Measurements from ENCODE around the gene SOX15.

- no peak for TF ChIP-seq SIN3A (IDR thresholded peaks at IDR 0.05; ENCODE audit: borderline replicate concordance, insufficient read depth, low read length)
- TF ChIP-seq POLR2AphosphoS5 (IDR thresholded peaks at IDR 0.05; ENCODE audit: low read depth, low read length): no peak
These were observed 14.4 kb downstream of the SOX15 start for GRCh38 chr17:7575481-7575883.

Measured in PFSK-1 (cell line).